GM12878 (cell line): ENCODE measurements around the gene ADM2. TPM values are rescaled to one million over a fixed set of nuclear protein-coding genes. Genes with fewer than 3 reads are reported as not detected.

Source experiments
- ASH2L ChIP-seq: fragments of 300-600, 200-600 bp; sonication (generic); IDR thresholded peaks from 2 replicates; pipeline ENCODE4 v1.6.1; 2017; ENCODE audit warnings: low read depth, mild to moderate bottlenecking, borderline replicate concordance
- BHLHE40 ChIP-seq, 2 experiments: fragments of 450-650 bp in 1 of 2; IDR thresholded peaks; 2 replicates each; pipeline ENCODE4 v1.6.1; 2011 to 2017; ENCODE audit warnings: low read depth in 2 of 2, borderline replicate concordance in 1 of 2, improper control_type of control experiment in 1 of 2, low read length in 1 of 2, mild to moderate bottlenecking in 1 of 2
- BMI1 ChIP-seq: fragments of 450-650 bp; IDR thresholded peaks from 2 replicates; pipeline ENCODE4 v1.6.1; 2016; ENCODE audit warnings: mild to moderate bottlenecking, moderate library complexity, borderline replicate concordance
- CHD4 ChIP-seq: fragments of 200-600 bp; sonication (generic); IDR thresholded peaks from 2 replicates; pipeline ENCODE4 v1.6.1; 2016; ENCODE audit warnings: mild to moderate bottlenecking
- CREB1 ChIP-seq: IDR thresholded peaks from 2 replicates; pipeline ENCODE4 v1.6.1; 2012; ENCODE audit warnings: low read depth, mild to moderate bottlenecking, inconsistent platforms
- CREM ChIP-seq: IDR thresholded peaks from 2 replicates; pipeline ENCODE4 v1.6.1; 2014; ENCODE audit warnings: antibody characterized with exemption, low read depth
- ELK1 ChIP-seq: IDR thresholded peaks from 2 replicates; pipeline ENCODE4 v1.6.1; 2012; ENCODE audit warnings: low read depth, low read length, improper control_type of control experiment
- HDGF ChIP-seq: fragments of 450-650 bp; IDR thresholded peaks from 2 replicates; pipeline ENCODE4 v1.6.1; 2016; ENCODE audit warnings: antibody characterized with exemption
- MEF2B ChIP-seq: fragments of 450-650 bp; IDR thresholded peaks from 2 replicates; pipeline ENCODE4 v1.6.1; 2018; ENCODE audit warnings: mild to moderate bottlenecking, moderate library complexity; ENCODE audit not compliant: partially characterized antibody, poor library complexity, severe bottlenecking
- MTA2 ChIP-seq: fragments of 450-650 bp; IDR thresholded peaks from 2 replicates; pipeline ENCODE4 v1.6.1; 2016; ENCODE audit warnings: low read depth, mild to moderate bottlenecking, moderate library complexity
- MXI1 ChIP-seq: fragments of 150-350 bp; IDR thresholded peaks from 2 replicates; pipeline ENCODE4 v1.6.1; 2011; ENCODE audit warnings: low read depth, mild to moderate bottlenecking, inconsistent platforms, low read length, improper control_type of control experiment
- PAX5 ChIP-seq: IDR thresholded peaks from 2 replicates; pipeline ENCODE4 v1.6.1; 2011; ENCODE audit warnings: low read depth, low read length, borderline replicate concordance
- POLR2AphosphoS5 ChIP-seq: IDR thresholded peaks from 2 replicates; pipeline ENCODE4 v1.6.1; 2011; ENCODE audit warnings: mild to moderate bottlenecking, low read length, inconsistent platforms
- POU2F2 ChIP-seq: IDR thresholded peaks from 3 replicates; pipeline ENCODE4 v1.6.1; 2011; ENCODE audit warnings: low read depth, mild to moderate bottlenecking, low read length, borderline replicate concordance
- RAD51 ChIP-seq: fragments of 450-650 bp; IDR thresholded peaks from 2 replicates; pipeline ENCODE4 v1.6.1; 2016; ENCODE audit warnings: moderate library complexity, mild to moderate bottlenecking, inconsistent platforms
- RELA ChIP-seq: fragments of 450-650 bp; IDR thresholded peaks from 2 replicates; pipeline ENCODE4 v1.8.0; 2014; ENCODE audit warnings: borderline replicate concordance; ENCODE audit not compliant: partially characterized antibody
- RELB ChIP-seq: fragments of 450-650 bp; IDR thresholded peaks from 2 replicates; pipeline ENCODE4 v1.6.1; 2017; ENCODE audit warnings: low read depth, mild to moderate bottlenecking, moderate library complexity
- RFX5 ChIP-seq: IDR thresholded peaks from 2 replicates; pipeline ENCODE4 v1.6.1; 2011; ENCODE audit warnings: low read depth, low read length, improper control_type of control experiment
- SMAD5 ChIP-seq: IDR thresholded peaks from 2 replicates; pipeline ENCODE4 v1.6.1; 2016; ENCODE audit warnings: antibody characterized with exemption, low read depth
- TBL1XR1 ChIP-seq: IDR thresholded peaks from 2 replicates; pipeline ENCODE4 v1.6.1; 2012; ENCODE audit warnings: low read depth, low read length, improper control_type of control experiment
- TCF3 ChIP-seq: IDR thresholded peaks from 2 replicates; pipeline ENCODE4 v1.6.1; 2012; ENCODE audit warnings: low read depth, mild to moderate bottlenecking, low read length, borderline replicate concordance; ENCODE audit not compliant: insufficient read depth
- TCF7 ChIP-seq: IDR thresholded peaks from 2 replicates; pipeline ENCODE4 v1.6.1; 2014; ENCODE audit warnings: antibody characterized with exemption, borderline replicate concordance
- ZNF207 ChIP-seq: fragments of 450-650 bp; IDR thresholded peaks from 2 replicates; pipeline ENCODE4 v1.6.1; 2014; ENCODE audit warnings: antibody characterized with exemption, mild to moderate bottlenecking, borderline replicate concordance
- ZNF687 ChIP-seq: fragments of 450-650 bp; IDR thresholded peaks from 2 replicates; pipeline ENCODE4 v1.6.1; 2017; ENCODE audit warnings: mild to moderate bottlenecking, moderate library complexity
- polyA plus RNA-seq, 11 experiments: library from polyadenylated mRNA; depleted of rRNA in 4 of 11; unstranded in 6 of 11; stranded (reverse) in 5 of 11; fragments of >200 nt; fragmentation: Nextera tagmentation in 4 of 11; fragmentation: Illumina TruSeq in 1 of 11; extraction: Ambion mirVana in 4 of 11; extraction: Trizol in 1 of 11; gene quantifications; 1 replicate in 1 of 11; 2 replicates in 10 of 11; pipeline versions ENCODE4 v1.2.1 to v1.2.3, GENCODE V29; 2011 to 2016; ENCODE audit warnings: inconsistent platforms in 2 of 11, missing spikeins in 2 of 11, low read depth in 1 of 11
- total RNA-seq, 4 experiments: library from RNA; depleted of rRNA in 3 of 4; stranded (reverse); fragments of >200 nt in 3 of 4; fragmentation: Illumina TruSeq in 1 of 4; extraction: Trizol in 1 of 4; gene quantifications; 2 replicates each; pipeline versions ENCODE4 v1.2.1 to v1.2.3, GENCODE V29; 2013 to 2021

The ADM2 gene
- total and polyA plus RNA-seq, 10 of the 15 experiments (the other 5 are each of a cell fraction or from before 2014, with no cell fraction given), result 0.02 to 0.33 (median 0.12) TPM; not detected in 2

GRCh38 chr22:50530877-50531545, 49.7 kb downstream of the ADM2 start (continued):
- TF ChIP-seq RELB (peak; percentile 56; the same call in 1 of the 2 replicates), ZNF687 (peak; percentile 49), BMI1 (peak; percentile 73; the same call in 1 of the 2 replicates), ASH2L (no peak), TCF7 (no peak), CHD4 (0 out of 2 replicates have a peak, but pooled peaks have one; percentile 33), BHLHE40 (IDR thresholded peaks at IDR 0.05; ENCODE audit: borderline replicate concordance in 1 of 2, low read depth in 2 of 2, low read length in 1 of 2) (peak in 1 of 2 experiments; percentile 9; a peak in 1 of 4 replicates), MTA2 (peak; percentile 61; the same call in 1 of the 2 replicates), HDGF (0 out of 2 replicates have a peak, but pooled peaks have one; percentile 32), TCF3 (peak; percentile 53; the same call in 1 of the 2 replicates), PAX5 (peak; percentile 51; the same call in 1 of the 2 replicates), ZNF207 (no peak), MXI1 (no peak), POU2F2 (peak; percentile 82; the same call in 2 of the 3 replicates), RELA (peak; percentile 29), SMAD5 (peak; percentile 74; the same call in 1 of the 2 replicates), CREM (peak; percentile 52; the same call in 1 of the 2 replicates), CREB1 (no peak), POLR2AphosphoS5 (peak; percentile 92), RAD51 (no peak), MEF2B (peak; percentile 40), RFX5 (no peak), TBL1XR1 (0 out of 2 replicates have a peak, but pooled peaks have one; percentile 46), ELK1 (0 out of 2 replicates have a peak, but pooled peaks have one; percentile 12)
